ENCODE measurements around the gene MCAT. TPM values are rescaled to one million over a fixed set of nuclear protein-coding genes. Genes with fewer than 3 reads are reported as not detected.

MCAT gene
- total and polyA plus RNA-seq, 2 donors: 6.3 to 20.9 TPM

GRCh38 chr22:43133401-43133800, 9.8 kb downstream of the MCAT start:
- no peak overlapping the region for H3K4me3 ChIP-seq (ENCODE audit: low read depth, low read length)
- no peaks in the 10 kb centered on the region for H3K36me3 ChIP-seq (ENCODE audit: insufficient read depth)
- WGBS: 93% methylated on average over 9 of the region's 9 CpGs
- H3K27ac ChIP-seq (ENCODE audit: low read depth): no peak overlapping the region
- no peak for DNase-seq (ENCODE audit: extremely low spot score)
- H3K4me1 ChIP-seq (ENCODE audit: insufficient read depth): no peaks in the 10 kb centered on the region

- 89% methylated on average over 17 of the region's 17 CpGs for WGBS
- H3K4me3 ChIP-seq (ENCODE audit: low read depth, low read length): no peak overlapping the region
- no peak overlapping the region for H3K27ac ChIP-seq (ENCODE audit: low read depth)
- no peaks in the 10 kb centered on the region for H3K36me3 ChIP-seq (ENCODE audit: insufficient read depth)
- no peak for DNase-seq (ENCODE audit: extremely low spot score)
- H3K4me1 ChIP-seq (ENCODE audit: insufficient read depth): no peaks in the 10 kb centered on the region
These were observed 11.3 kb downstream of the MCAT start for GRCh38 chr22:43131773-43132501.

- no peaks in the 10 kb centered on the region for H3K36me3 ChIP-seq (ENCODE audit: insufficient read depth)
- H3K4me1 ChIP-seq (ENCODE audit: insufficient read depth): no peaks in the 10 kb centered on the region
- 59% methylated on average over 16 of the region's 16 CpGs for WGBS
- no peak overlapping the region for H3K27ac ChIP-seq (ENCODE audit: low read depth)
- DNase-seq (ENCODE audit: extremely low spot score): no peak
- H3K4me3 ChIP-seq (ENCODE audit: low read depth, low read length): no peak overlapping the region
These were observed 13.5 kb downstream of the MCAT start for GRCh38 chr22:43129426-43130425.

DNA sequence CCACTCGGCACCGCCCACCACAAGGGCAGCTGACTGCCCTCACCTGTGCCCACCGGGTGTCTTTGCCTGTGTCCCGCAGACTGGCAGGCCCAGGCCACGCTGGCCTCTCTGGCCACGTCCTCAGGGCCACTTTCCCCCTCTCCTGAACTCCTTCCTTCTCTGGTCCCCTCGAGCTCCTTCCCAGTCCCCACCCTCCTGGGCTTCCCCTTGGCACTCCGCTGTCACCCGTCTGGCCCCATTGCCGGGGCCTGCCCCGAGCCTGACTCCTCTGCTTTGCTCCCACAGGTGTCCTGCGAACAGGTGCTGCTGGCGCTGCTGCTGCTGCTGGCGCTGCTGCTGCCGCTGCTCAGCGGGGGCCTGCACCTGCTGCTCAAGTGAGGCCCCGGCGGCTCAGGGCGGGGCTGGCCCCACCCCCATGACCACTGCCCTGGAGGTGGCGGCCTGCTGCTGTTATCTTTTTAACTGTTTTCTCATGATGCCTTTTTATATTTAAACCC, 14.2 kb downstream of the MCAT start:
- Histone ChIP-seq H3K27ac (ENCODE audit: low read depth) (no peak overlapping the region), H3K4me1 (ENCODE audit: insufficient read depth) (no peaks in the 10 kb centered on the region), H3K4me3 (ENCODE audit: low read depth, low read length) (no peak overlapping the region), H3K36me3 (ENCODE audit: insufficient read depth) (no peaks in the 10 kb centered on the region)
- 58% methylated on average over 20 of the region's 20 CpGs for WGBS
- no peak for DNase-seq (ENCODE audit: extremely low spot score)

- no peak overlapping the region for H3K27ac ChIP-seq (ENCODE audit: low read depth)
These were observed 15.1 kb downstream of the MCAT start for GRCh38 chr22:43128116-43128515.

DNA sequence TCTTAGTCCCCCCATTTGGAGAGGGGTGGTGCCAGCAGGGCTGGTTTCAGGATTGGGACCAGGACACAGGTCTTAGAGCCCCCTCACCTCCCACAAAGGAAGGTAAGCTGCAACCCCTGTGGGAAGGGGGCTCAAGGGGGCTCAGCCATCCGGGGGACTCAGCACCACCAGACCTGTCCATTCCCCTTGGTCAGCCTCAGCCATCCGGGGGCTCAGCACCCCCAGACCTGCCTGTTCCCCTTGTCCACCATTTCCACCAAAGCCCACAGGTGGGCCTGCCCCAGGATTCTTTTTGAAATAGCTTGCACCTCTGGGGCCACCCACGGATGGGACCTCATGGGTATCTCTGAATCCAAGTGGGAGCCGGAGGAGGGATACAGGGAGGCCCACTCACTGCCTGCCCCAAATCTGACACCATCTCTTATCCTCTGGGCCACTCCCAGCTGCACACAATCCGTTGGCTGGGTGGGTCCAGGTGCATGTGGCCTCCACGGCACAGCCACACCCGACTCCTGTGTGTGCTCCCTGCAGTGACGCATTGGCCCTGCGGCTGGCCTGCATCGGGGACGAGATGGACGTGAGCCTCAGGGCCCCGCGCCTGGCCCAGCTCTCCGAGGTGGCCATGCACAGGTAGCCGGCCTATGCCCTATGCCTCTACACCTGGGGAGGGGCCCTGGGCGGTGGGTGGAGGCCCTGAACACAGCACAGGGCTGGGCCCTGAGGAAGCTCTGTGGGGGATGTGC, 15.9 kb downstream of the MCAT start:
- no peak for DNase-seq (ENCODE audit: extremely low spot score)
- 84% methylated on average over 17 of the region's 17 CpGs for WGBS
- no peak overlapping the region for H3K27ac ChIP-seq (ENCODE audit: low read depth)

More at GRCh38 chr22:43128116-43128515, 15.1 kb downstream of the MCAT start:
- 67% methylated on average over 13 of the region's 13 CpGs for WGBS
- H3K36me3 ChIP-seq (ENCODE audit: insufficient read depth): no peaks in the 10 kb centered on the region
- no peak for DNase-seq (ENCODE audit: extremely low spot score)
- H3K4me3 ChIP-seq (ENCODE audit: low read depth, low read length): no peak overlapping the region
- no peaks in the 10 kb centered on the region for H3K4me1 ChIP-seq (ENCODE audit: insufficient read depth)

DNA sequence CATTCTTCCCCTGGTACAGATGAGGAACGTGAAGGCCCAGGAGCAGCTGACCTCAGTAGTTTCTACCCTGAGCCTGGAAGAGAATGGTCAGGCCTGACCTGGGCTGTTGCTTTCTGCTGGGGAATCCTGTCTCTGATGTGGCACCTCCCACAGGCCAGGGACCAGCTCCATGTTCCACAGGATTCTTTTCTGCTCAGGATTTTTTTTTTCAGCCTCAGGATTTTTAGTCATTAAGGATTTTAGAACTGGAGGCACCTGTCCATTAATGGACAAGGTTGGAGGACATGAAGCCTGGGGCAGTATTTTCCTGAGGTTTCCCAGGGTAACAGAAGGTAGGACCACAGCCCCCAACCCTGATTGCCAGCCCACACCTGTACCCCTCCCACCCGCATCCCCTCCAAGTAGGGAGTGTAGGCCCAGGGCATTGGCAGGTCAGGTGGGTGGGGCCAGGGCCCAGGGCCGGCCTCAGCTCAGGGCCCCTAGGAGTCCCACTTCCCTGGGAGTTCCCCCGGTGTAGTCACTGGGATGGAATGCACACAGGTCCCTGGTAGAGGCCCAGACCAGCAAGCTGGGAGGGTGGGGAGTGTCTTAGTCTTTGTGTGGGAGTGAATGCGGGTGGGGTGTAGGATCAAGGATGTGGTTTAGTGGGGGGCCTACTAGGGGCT, 16.6 kb downstream of the MCAT start:
- 48% methylated on average over 5 of the region's 5 CpGs for WGBS
- H3K4me3 ChIP-seq (ENCODE audit: low read depth, low read length): no peak overlapping the region
- DNase-seq (ENCODE audit: extremely low spot score): no peak
- no peaks in the 10 kb centered on the region for H3K4me1 ChIP-seq (ENCODE audit: insufficient read depth)
- H3K27ac ChIP-seq (ENCODE audit: low read depth): no peak overlapping the region
- no peaks in the 10 kb centered on the region for H3K36me3 ChIP-seq (ENCODE audit: insufficient read depth)

More for the DNA sequence above, 15.9 kb downstream of the MCAT start:
- Histone ChIP-seq H3K4me3 (ENCODE audit: low read depth, low read length) (no peak overlapping the region), H3K36me3 (ENCODE audit: insufficient read depth) (no peaks in the 10 kb centered on the region), H3K4me1 (ENCODE audit: insufficient read depth) (no peaks in the 10 kb centered on the region)

GRCh38 chr22:43118953-43119458, 24.2 kb downstream of the MCAT start:
- H3K4me3 ChIP-seq (ENCODE audit: low read depth, low read length): no peak overlapping the region
- no peaks in the 10 kb centered on the region for H3K36me3 ChIP-seq (ENCODE audit: insufficient read depth)
- WGBS: 73% methylated on average over 7 of the region's 7 CpGs
- no peak for DNase-seq (ENCODE audit: extremely low spot score)
- H3K4me1 ChIP-seq (ENCODE audit: insufficient read depth): peaks cover 3% of the 10 kb centered on the region
- no peak overlapping the region for H3K27ac ChIP-seq (ENCODE audit: low read depth)

- Histone ChIP-seq H3K27ac (ENCODE audit: low read depth) (no peak overlapping the region), H3K36me3 (ENCODE audit: insufficient read depth) (no peaks in the 10 kb centered on the region), H3K4me3 (ENCODE audit: low read depth, low read length) (no peak overlapping the region), H3K4me1 (ENCODE audit: insufficient read depth) (peaks cover 3% of the 10 kb centered on the region)
- WGBS: 69% methylated on average over 21 of the region's 21 CpGs
- no peak for DNase-seq (ENCODE audit: extremely low spot score)
These were observed 25.0 kb downstream of the MCAT start for GRCh38 chr22:43118024-43118849.

DNA sequence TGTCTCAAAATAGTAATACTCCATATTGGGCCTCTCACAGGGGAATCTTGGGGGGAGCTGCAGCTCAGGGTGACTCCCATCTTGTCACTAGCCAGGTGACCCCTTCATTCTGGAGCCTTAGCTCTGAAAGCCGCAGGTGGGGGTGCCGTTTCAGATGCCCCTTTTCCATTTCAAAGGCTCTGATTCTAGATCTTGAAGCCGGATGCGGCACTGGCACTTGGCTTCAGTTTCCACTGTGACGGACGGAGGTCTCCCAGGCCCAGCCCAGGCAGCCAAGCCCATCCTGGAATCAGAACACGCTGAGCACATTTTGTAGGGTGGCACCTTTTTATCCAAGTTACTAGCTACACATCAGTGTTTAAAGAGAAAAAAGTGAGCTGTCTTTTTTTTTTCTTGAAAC, 26.3 kb downstream of the MCAT start:
- H3K27ac ChIP-seq (ENCODE audit: low read depth): no peak overlapping the region
- no peaks in the 10 kb centered on the region for H3K36me3 ChIP-seq (ENCODE audit: insufficient read depth)
- peaks cover 3% of the 10 kb centered on the region for H3K4me1 ChIP-seq (ENCODE audit: insufficient read depth)
- WGBS: 85% methylated on average over 7 of the region's 7 CpGs
- DNase-seq (ENCODE audit: extremely low spot score): no peak
- no peak overlapping the region for H3K4me3 ChIP-seq (ENCODE audit: low read depth, low read length)

DNA sequence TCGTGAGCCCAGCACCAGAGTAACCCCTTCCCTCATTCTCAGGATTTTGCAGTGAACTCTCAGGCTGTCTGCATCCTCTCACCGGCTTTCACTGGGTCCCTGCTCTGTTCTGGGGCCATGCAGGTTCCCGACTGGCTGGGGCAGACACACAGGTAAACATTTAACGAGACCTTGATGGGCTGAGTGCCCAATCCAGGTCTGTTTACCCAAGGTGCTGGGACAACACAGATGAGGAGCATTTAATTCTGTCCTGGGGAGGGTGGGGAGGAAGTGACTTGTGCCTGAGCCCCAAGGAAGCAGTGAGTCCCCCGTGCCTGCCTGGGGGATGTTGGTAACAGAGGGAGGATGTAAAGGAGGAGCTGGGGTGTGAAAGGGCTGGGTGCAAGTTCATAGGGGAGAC, 28.2 kb downstream of the MCAT start:
- Histone ChIP-seq H3K4me3 (ENCODE audit: low read depth, low read length) (no peak overlapping the region), H3K36me3 (ENCODE audit: insufficient read depth) (no peaks in the 10 kb centered on the region), H3K4me1 (ENCODE audit: insufficient read depth) (peaks cover 6% of the 10 kb centered on the region), H3K27ac (ENCODE audit: low read depth) (no peak overlapping the region)
- peak; percentile 59 for DNase-seq (ENCODE audit: extremely low spot score)
- WGBS: 32% methylated on average over 5 of the region's 5 CpGs

Data from urinary bladder (tissue), 4 donors.